OCI-LY7 (cell line): Measurements from ENCODE around the gene MT1A.

Experiments used
- EZH2phosphoT487 ChIP-seq: fragments of 200-600 bp; sonication (generic); IDR thresholded peaks from 2 replicates; pipeline ENCODE4 v1.6.1; 2018; ENCODE audit warnings: low read depth, borderline replicate concordance, mild to moderate bottlenecking, mixed run types, antibody characterized with exemption, low read length, moderate library complexity, mixed read lengths
- TF ChIP-seq, protein P1 (sequence below): fragments of 200-600 bp; sonication (generic); conservative IDR thresholded peaks from 2 replicates; pipeline ENCODE4 v1.5.1; 2014; ENCODE audit warnings: mild to moderate bottlenecking, antibody characterized with exemption, low read length, moderate library complexity, mixed read lengths

DNA sequence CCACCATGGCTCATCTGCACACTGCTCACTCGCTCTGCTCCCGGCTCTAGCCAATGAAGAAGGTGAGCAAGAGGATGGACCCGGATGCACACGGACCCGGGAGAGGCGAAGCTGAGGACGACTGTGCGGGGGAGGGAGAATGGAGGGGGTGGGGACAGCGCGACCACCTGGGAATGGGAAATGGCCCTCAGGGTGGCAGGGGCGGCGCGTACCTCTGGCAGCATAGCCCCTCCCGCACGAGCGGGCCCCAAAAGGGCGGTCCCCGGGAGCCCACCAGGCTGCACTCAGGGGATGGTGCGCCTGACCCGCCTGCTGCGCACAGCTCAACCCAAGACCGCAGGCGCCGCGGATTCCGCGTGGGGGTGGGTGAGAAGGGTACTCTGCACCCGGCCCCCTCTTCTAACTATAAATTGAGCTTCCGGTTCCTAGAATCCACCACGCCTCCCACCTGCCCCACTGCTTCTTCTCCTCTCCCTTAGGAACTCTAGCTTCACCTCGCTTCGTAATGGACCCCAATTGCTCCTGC lies 37.3 kb downstream of the MT1A start:
- TF ChIP-seq, protein P1, sequence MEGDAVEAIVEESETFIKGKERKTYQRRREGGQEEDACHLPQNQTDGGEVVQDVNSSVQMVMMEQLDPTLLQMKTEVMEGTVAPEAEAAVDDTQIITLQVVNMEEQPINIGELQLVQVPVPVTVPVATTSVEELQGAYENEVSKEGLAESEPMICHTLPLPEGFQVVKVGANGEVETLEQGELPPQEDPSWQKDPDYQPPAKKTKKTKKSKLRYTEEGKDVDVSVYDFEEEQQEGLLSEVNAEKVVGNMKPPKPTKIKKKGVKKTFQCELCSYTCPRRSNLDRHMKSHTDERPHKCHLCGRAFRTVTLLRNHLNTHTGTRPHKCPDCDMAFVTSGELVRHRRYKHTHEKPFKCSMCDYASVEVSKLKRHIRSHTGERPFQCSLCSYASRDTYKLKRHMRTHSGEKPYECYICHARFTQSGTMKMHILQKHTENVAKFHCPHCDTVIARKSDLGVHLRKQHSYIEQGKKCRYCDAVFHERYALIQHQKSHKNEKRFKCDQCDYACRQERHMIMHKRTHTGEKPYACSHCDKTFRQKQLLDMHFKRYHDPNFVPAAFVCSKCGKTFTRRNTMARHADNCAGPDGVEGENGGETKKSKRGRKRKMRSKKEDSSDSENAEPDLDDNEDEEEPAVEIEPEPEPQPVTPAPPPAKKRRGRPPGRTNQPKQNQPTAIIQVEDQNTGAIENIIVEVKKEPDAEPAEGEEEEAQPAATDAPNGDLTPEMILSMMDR = no peak
- TF ChIP-seq EZH2phosphoT487 = no peak
